Anterior cingulate cortex (tissue), 58 donors: ENCODE measurements around the gene TGFB1I1.
A peak's percentile ranks its signal among the peaks of the same experiment; 100 is the strongest.
"Not testable (repeated sequence)": the region's sequence is repeated elsewhere in the genome, so short reads cannot be mapped to it uniquely, and the experiment has no call there.

Experiments
- DNase-seq, 58 donors: peaks; one replicate each; lab custom pipeline; 2025; lab: John Stamatoyannopoulos, UW

The TGFB1I1 gene

GRCh38 chr16:31485571-31485970, 13.6 kb downstream of the TGFB1I1 start:
- no peak for DNase-seq

GRCh38 chr16:31486045-31486444, 14.1 kb downstream of the TGFB1I1 start:
- DNase-seq: no peak

- DNase-seq: no peak
Observed at GRCh38 chr16:31487071-31487719, 15.2 kb downstream of the TGFB1I1 start.

GRCh38 chr16:31487720-31488467, 15.9 kb downstream of the TGFB1I1 start:
- peak in 7 of 58 donors; percentile 5 to 57 (median 30) for DNase-seq

- no peak for DNase-seq
Observed at GRCh38 chr16:31488468-31489297, 16.7 kb downstream of the TGFB1I1 start.

- no peak for DNase-seq
Observed at GRCh38 chr16:31489298-31489564, 17.3 kb downstream of the TGFB1I1 start.

- no peak for DNase-seq
Observed at GRCh38 chr16:31489616-31490584, 17.9 kb downstream of the TGFB1I1 start.

- DNase-seq: no peak
Observed at GRCh38 chr16:31491778-31492418, 19.9 kb downstream of the TGFB1I1 start.

GRCh38 chr16:31493506-31494125, 21.7 kb downstream of the TGFB1I1 start:
- DNase-seq: no peak

GRCh38 chr16:31496670-31497069, 24.7 kb downstream of the TGFB1I1 start:
- no peak for DNase-seq

GRCh38 chr16:31498493-31498892, 26.5 kb downstream of the TGFB1I1 start:
- no peak for DNase-seq

GRCh38 chr16:31499928-31500327, 28.0 kb downstream of the TGFB1I1 start:
- DNase-seq: no peak

GRCh38 chr16:31501226-31501965, 29.4 kb downstream of the TGFB1I1 start:
- no peak for DNase-seq

- DNase-seq: no peak
Observed at GRCh38 chr16:31501966-31502348, 30.0 kb downstream of the TGFB1I1 start.

GRCh38 chr16:31502981-31503380, 31.0 kb downstream of the TGFB1I1 start:
- DNase-seq: no peak

GRCh38 chr16:31503555-31503954, 31.6 kb downstream of the TGFB1I1 start:
- DNase-seq: not testable (repeated sequence)

GRCh38 chr16:31504159-31504558, 32.2 kb downstream of the TGFB1I1 start:
- DNase-seq: no peak

GRCh38 chr16:31505483-31505882, 33.5 kb downstream of the TGFB1I1 start:
- DNase-seq: no peak

GRCh38 chr16:31507617-31507928, 35.6 kb downstream of the TGFB1I1 start:
- no peak for DNase-seq
